Endothelial cell of umbilical vein (primary cell): Measurements from ENCODE around the gene VCPKMT.

Experiments
- CTCF ChIP-seq, 2 donors: IDR thresholded peaks; 1 replicate in 1 of 2; 2 replicates in 1 of 2; pipeline ENCODE4 v1.5.1; 2011; ENCODE audit warnings: low read length in 2 of 2, mild to moderate bottlenecking in 2 of 2, moderate library complexity in 2 of 2, control low read depth in 1 of 2, inconsistent platforms in 1 of 2, low read depth in 1 of 2; ENCODE audit not compliant: insufficient read depth in 1 of 2; ENCODE audit errors: extremely low read depth in 1 of 2
- EZH2 ChIP-seq: IDR thresholded peaks from 2 replicates; pipeline ENCODE4 v1.6.1; 2012; ENCODE audit warnings: borderline replicate concordance, low read depth, mild to moderate bottlenecking, moderate library complexity, low read length, inconsistent platforms; ENCODE audit not compliant: severe bottlenecking
- FOS ChIP-seq: IDR thresholded peaks from 2 replicates; pipeline ENCODE4 v1.6.1; 2011; ENCODE audit warnings: mild to moderate bottlenecking, low read length, moderate library complexity, borderline replicate concordance; ENCODE audit not compliant: insufficient read depth
- MYC ChIP-seq: IDR thresholded peaks from one replicate; pipeline ENCODE4 v1.6.1; 2011; ENCODE audit warnings: mild to moderate bottlenecking, low read depth, low read length
- POLR2A ChIP-seq: IDR thresholded peaks from 2 replicates; pipeline ENCODE4 v1.6.1; 2012; ENCODE audit warnings: low read depth, mild to moderate bottlenecking, control low read depth, low read length

GRCh38 chr14:50127802-50128201 lies 11.4 kb upstream of the VCPKMT start:
- TF ChIP-seq MYC (no peak), CTCF (IDR thresholded peaks at IDR 0.05; ENCODE audit: extremely low read depth in 1 of 2, insufficient read depth in 1 of 2, low read depth in 1 of 2, low read length in 2 of 2) (no peak), FOS (no peak), POLR2A (no peak), EZH2 (no peak)
